AG09309 (cell line): Measurements from ENCODE around the gene DPY30.
A peak's percentile ranks its signal among the peaks of the same experiment; 100 is the strongest.

Experiments used
- DNase-seq: peaks from one replicate; pipeline ENCODE4 v3.0.0-alpha.2; 2010; ENCODE audit warnings: low read depth
- H3K4me3 ChIP-seq: 2 replicates; pipeline ENCODE4 v1.5.1; 2011; ENCODE audit warnings: mild to moderate bottlenecking, low read depth, low read length, moderate library complexity; ENCODE audit not compliant: control insufficient read depth
- TF ChIP-seq, protein P1 (sequence below): IDR thresholded peaks from 2 replicates; pipeline ENCODE4 v1.5.1; 2011; ENCODE audit warnings: mild to moderate bottlenecking, low read depth, low read length, inconsistent platforms; ENCODE audit not compliant: insufficient read depth, control insufficient read depth; ENCODE audit errors: missing control alignments

The DPY30 gene

DNA sequence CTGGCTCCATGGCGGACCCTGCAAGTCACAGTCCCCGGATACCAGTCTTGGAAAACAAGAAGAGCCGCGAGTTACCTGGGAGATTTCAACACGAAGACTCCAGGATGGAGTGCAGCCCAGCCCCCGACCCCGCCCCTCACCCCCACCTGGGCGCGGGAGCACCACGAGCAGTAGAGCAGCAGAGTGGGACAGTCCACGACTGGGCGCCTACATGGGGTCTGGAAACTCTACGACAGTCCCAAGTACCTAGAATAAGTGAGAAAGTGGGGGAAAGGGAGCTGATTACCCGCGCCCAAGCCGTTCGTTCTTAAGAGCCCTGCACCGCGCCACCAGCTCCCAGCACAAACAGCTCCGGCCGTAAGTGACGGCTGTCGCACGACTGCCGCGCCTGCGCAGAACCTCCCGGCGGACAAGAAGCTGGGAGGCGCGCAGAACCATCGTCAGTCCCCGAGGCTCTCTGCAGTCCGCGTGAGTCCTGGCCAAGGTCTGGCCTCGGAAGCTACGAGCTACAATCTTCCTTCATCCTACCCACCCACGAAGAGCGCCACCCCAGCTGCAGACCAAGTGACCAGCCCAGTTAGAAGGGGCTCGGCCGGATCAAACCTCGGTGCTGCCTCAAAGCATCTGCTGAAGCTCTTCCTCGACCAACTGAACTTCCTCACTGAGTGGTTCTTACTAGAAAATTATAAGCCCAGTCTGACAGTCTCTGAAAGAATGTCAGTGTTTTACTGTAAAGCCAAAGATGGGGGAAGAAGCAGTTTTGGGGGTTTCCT is at the start of gene DPY30:
DPY30 (minus strand) TSS at position 359 of the 773 bp plus-strand sequence; CDS start at position 10, 349 bp downstream.
- H3K4me3 ChIP-seq = peak within 1 kb of the TSS; percentile 64
- DNase-seq = peak; percentile 68
- TF ChIP-seq, protein P1, sequence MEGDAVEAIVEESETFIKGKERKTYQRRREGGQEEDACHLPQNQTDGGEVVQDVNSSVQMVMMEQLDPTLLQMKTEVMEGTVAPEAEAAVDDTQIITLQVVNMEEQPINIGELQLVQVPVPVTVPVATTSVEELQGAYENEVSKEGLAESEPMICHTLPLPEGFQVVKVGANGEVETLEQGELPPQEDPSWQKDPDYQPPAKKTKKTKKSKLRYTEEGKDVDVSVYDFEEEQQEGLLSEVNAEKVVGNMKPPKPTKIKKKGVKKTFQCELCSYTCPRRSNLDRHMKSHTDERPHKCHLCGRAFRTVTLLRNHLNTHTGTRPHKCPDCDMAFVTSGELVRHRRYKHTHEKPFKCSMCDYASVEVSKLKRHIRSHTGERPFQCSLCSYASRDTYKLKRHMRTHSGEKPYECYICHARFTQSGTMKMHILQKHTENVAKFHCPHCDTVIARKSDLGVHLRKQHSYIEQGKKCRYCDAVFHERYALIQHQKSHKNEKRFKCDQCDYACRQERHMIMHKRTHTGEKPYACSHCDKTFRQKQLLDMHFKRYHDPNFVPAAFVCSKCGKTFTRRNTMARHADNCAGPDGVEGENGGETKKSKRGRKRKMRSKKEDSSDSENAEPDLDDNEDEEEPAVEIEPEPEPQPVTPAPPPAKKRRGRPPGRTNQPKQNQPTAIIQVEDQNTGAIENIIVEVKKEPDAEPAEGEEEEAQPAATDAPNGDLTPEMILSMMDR = no peak

DNA sequence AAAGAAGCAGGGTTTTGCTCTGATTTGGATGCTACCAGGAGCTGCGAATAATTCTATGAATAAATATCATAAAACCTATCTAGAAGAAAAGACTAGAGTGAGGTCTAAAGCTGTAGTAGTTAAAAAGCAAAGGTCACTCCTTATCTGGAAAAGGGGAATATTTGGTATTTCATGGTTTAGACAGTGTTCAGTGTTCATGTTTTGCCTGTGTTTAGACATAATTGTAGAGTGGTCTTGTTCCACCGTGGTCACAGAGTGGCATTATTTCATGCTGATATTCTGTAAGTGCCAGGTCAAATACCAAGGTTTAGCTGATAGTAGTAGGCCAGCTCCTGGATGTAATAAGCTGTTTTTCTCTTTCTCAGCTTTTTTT is 34.5 kb upstream of the DPY30 start:
- H3K4me3 ChIP-seq = no peak overlapping the region
- TF ChIP-seq, protein P1 = no peak
- DNase-seq = no peak

DNA sequence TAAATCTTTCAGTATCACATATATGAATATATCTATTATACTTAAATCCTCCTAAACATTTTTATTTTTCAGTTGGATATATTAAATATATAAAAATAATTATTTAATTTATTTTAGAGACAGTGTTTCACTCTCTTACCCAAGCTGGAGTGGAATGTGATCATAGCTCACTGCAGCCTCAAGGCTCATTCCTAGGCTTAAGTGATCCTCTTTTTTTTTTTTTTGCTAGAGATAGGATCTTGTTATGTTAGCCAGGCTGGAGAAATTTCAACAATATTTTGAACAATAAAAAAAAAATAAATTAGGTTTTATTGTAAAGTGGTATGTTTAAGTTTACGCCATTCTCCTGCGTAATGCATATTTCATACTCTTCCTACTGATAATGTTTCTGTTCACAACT is 27.9 kb upstream of the DPY30 start:
- H3K4me3 ChIP-seq = no peak overlapping the region
- no peak for DNase-seq
- TF ChIP-seq, protein P1 = no peak

DNA sequence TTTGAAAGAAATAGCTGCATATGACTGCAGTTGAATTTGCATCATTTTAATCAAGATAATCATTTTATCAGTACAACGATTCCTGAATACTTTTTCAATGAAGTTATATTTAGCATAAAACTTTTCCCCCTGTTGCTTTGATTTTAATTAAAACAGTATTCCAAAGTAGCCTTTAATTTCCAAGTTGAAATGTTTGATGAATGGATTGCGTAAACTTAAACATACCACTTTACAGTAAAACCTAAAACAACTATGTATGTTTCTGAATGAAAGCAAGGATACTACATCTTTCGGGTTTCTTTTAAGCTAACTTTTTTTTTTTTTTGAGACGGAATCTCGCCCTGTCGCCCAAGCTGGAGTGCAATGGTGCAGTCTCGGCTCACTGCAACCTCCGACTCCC is 25.1 kb upstream of the DPY30 start:
- DNase-seq = no peak
- TF ChIP-seq, protein P1 = no peak
- peak overlapping the region; percentile 69 for H3K4me3 ChIP-seq

DNA sequence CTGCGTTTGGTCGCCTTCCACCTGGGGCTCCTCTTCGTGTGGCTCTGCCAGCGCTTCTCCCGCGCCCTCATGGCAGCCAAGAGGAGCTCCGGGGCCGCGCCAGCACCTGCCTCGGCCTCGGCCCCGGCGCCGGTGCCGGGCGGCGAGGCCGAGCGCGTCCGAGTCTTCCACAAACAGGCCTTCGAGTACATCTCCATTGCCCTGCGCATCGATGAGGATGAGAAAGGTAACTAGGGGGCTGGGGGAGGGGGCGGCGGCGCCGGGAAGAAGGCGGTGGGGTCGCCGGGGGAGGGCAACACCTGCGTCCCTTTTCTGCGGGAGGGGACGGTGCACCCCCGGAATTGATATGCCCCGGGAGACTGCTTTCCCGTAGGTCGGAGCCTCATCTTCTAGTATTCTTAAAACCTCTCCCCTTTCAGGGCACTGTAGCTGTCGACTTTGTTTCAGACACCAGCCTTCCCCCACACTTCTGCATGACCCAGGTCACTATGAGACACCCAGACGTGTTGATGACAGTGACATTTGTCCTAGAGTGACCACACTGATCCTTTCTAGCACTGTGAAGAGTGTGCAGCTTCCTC is 24.5 kb upstream of the DPY30 start:
- H3K4me3 ChIP-seq = peak overlapping the region; percentile 69
- TF ChIP-seq, protein P1 = no peak
- DNase-seq = no peak

DNA sequence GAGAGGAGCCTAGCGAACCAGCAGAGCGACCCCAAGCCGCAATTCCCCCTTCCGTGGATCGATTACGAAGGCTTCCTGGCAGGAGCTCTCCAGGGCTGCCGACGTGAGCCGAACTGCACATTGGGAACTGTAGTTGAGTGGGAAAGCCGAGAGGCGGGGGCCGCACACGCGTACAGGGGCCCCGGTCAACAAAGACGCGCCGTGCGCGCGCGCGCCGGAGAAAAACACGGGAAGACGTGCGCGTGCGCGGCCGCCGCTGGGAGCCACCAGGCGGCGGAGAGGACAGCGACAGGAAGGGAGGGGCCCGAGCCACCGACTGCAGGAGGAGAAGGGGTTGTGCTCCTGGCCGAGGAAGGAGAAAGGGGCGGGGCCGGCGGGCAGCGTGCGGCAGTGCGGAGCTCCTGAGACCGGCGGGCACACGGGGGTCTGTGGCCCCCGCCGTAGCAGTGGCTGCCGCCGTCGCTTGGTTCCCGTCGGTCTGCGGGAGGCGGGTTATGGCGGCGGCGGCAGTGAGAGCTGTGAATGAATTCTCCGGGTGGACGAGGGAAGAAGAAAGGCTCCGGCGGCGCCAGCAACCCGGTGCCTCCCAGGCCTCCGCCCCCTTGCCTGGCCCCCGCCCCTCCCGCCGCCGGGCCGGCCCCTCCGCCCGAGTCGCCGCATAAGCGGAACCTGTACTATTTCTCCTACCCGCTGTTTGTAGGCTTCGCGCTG is 23.9 kb upstream of the DPY30 start, which contains the start of gene SPAST:
SPAST (plus strand) TSS at position 247 of the 711 bp plus-strand sequence; CDS start at position 523, 276 bp downstream.
- TF ChIP-seq, protein P1 = peak; percentile 48
- H3K4me3 ChIP-seq = peak within 1 kb of the TSS; percentile 69
- peak; percentile 73 for DNase-seq
